NB4 (cell line): ENCODE results near the gene ATG4D.

Experiments used
- DNase-seq: peaks from one replicate; pipeline ENCODE4 v3.0.0; 2010; ENCODE audit warnings: low read depth
- H3K4me3 ChIP-seq: one replicate; pipeline ENCODE4 v1.5.1; 2011; ENCODE audit warnings: mild to moderate bottlenecking, low read depth, low read length, moderate library complexity
- MAX ChIP-seq: IDR thresholded peaks from 2 replicates; pipeline ENCODE4 v1.6.1; 2011; ENCODE audit warnings: low read depth, low read length
- MYC ChIP-seq: IDR thresholded peaks from 2 replicates; pipeline ENCODE4 v1.6.1; 2011; ENCODE audit warnings: low read depth, low read length
- POLR2A ChIP-seq: IDR thresholded peaks from 2 replicates; pipeline ENCODE4 v1.6.1; 2011; ENCODE audit warnings: mild to moderate bottlenecking; ENCODE audit not compliant: insufficient read length; ENCODE audit errors: extremely low read depth
- TF ChIP-seq, protein P1 (sequence below): IDR thresholded peaks from one replicate; pipeline ENCODE4 v1.5.1; 2012; ENCODE audit warnings: low read depth, low read length

ATG4D gene

DNA sequence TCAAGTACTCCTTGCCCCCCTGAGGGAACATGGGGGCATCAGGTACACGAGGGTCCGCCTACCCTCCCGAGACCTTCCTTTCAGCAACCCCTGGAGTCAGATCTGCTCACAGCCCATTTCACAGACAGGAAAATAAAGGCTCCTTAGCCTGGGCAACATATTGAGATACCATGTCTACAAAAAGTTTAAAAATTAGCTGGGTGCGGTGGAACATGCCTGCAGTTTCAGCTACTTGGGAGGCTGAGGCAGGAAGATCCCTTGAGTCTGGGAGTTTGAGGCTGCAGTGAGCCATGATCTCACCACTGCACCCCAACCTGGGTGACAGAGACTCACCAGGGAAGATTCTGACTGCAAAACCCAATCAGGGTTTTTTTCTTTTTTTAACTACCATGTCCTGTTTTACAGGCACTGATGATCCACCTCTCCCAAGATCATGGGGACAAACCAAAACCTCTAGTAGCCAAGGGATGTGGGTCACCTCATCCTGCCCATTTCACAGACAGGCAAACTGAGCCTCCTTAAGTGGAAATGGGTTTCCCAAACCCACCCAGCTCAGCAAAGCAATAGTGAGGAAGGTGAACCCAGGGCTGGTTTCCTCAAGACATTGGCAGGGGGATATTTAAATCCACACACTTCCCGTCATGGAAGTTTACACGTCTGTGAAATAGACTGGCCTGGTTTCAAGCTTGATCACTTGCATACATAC, 31.5 kb downstream of the ATG4D start:
- no peak overlapping the region for H3K4me3 ChIP-seq
- no peak for DNase-seq
- TF ChIP-seq MAX, result no peak
- TF ChIP-seq, protein P1, sequence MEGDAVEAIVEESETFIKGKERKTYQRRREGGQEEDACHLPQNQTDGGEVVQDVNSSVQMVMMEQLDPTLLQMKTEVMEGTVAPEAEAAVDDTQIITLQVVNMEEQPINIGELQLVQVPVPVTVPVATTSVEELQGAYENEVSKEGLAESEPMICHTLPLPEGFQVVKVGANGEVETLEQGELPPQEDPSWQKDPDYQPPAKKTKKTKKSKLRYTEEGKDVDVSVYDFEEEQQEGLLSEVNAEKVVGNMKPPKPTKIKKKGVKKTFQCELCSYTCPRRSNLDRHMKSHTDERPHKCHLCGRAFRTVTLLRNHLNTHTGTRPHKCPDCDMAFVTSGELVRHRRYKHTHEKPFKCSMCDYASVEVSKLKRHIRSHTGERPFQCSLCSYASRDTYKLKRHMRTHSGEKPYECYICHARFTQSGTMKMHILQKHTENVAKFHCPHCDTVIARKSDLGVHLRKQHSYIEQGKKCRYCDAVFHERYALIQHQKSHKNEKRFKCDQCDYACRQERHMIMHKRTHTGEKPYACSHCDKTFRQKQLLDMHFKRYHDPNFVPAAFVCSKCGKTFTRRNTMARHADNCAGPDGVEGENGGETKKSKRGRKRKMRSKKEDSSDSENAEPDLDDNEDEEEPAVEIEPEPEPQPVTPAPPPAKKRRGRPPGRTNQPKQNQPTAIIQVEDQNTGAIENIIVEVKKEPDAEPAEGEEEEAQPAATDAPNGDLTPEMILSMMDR, result no peak
- no peak for TF ChIP-seq POLR2A
- TF ChIP-seq MYC, result no peak

- TF ChIP-seq, protein P1, result no peak
- no peak for TF ChIP-seq POLR2A
- no peak for TF ChIP-seq MAX
- TF ChIP-seq MYC, result no peak
- no peak for DNase-seq
- no peak overlapping the region for H3K4me3 ChIP-seq
These were observed 34.2 kb downstream of the ATG4D start for GRCh38 chr19:10577951-10578350.

DNA sequence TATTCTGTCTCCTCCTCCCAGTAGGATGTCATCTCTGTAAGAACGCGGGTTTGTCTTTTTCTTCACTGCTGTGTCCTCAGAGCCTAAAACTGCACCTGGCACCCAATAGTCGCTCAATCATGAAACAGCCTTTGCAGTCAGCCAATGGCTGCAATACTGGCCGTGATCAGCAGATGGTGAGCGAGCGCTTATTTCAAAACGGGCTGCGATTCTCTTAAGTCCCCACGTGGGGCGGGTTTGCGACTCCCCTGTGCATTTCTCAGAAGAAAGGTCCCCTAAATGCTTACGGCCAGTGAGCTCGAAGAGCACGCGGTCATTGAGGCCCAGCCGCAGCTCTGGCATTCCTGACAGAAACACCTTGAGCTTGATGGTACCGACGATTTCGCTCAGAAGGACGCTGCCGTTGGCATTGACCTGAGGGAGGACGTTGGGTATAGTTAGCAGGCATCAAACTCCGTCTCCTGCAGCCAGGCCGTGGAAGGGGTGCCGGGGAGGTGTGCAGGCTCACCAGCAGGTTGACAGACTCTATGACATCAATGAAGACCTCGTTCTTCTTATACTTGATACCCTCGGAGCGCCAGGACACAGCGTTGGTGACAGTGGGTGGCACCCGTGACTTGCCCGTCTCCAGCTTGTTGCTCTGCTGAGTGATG, 37.4 kb downstream of the ATG4D start:
- peak; percentile 99 for DNase-seq
- TF ChIP-seq MYC, result peak; percentile 99
- TF ChIP-seq, protein P1, result peak; percentile 100
- TF ChIP-seq MAX, result peak; percentile 99
- no peak for TF ChIP-seq POLR2A
- no peak overlapping the region for H3K4me3 ChIP-seq

DNA sequence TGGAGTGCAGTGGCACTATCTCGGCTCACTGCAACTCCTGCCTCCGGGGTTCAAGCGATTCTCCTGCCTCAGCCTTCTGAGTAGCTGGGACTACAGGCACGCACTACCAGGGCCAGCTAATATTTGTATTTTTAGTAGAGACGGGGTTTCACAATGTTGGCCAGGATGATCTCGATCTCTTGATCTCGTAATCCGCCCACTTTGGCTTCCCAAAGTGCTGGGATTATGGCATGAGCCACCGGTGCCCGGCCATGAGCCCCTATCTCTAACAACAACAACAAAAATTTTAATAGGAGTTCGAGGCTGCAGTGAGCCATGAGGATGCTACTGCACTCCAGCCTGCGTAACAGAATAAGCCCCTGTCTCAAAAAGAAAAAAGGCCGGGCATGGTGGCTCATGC, 38.4 kb downstream of the ATG4D start:
- H3K4me3 ChIP-seq, result no peak overlapping the region
- DNase-seq, result no peak
- TF ChIP-seq MYC (no peak), MAX (no peak), POLR2A (no peak)
- TF ChIP-seq, protein P1, result no peak

GRCh38 chr19:10583036-10583776, 39.5 kb downstream of the ATG4D start:
- TF ChIP-seq, protein P1, result no peak
- TF ChIP-seq MAX, result no peak
- no peak for TF ChIP-seq POLR2A
- no peak for TF ChIP-seq MYC
- no peak overlapping the region for H3K4me3 ChIP-seq
- peak; percentile 47 for DNase-seq
